B cell (primary cell): ENCODE measurements around the gene MEIS3. TPM values are rescaled to one million over a fixed set of nuclear protein-coding genes. Genes with fewer than 3 reads are reported as not detected.

Source experiments
- ATAC-seq: fragments of 200-7000 bp; cut with Tn5 transposase; one replicate; pipeline ENCODE4 v1.10.0; 2021; ENCODE audit warnings: low read depth, mild to moderate bottlenecking, moderate number of reproducible peaks, moderate library complexity
- CTCF ChIA-PET: fragments of 350-600 bp; sonication (Branson Sonifier 250); formaldehyde crosslinking; loops from one replicate; lab custom pipeline; 2021; ENCODE audit warnings: antibody characterized with exemption, inconsistent platforms; lab: Charles Lee
- POLR2A ChIA-PET: fragments of 350-600 bp; sonication (Branson Sonifier 250); formaldehyde crosslinking; loops from one replicate; lab custom pipeline; 2021; ENCODE audit warnings: antibody characterized with exemption; lab: Charles Lee
- DNase-seq: peaks from one replicate; pipeline ENCODE4 v3.0.0; 2013
- H2AFZ ChIP-seq: 2 replicates; pipeline ENCODE4 v1.6.1; 2012; ENCODE audit warnings: mild to moderate bottlenecking, low read depth, low read length; ENCODE audit not compliant: insufficient read depth, poor library complexity, severe bottlenecking
- H3K27ac ChIP-seq, 2 donors: 1 replicate in 1 of 2; 2 replicates in 1 of 2; pipeline ENCODE4 v1.5.1; 2012 to 2013; ENCODE audit warnings: low read length in 2 of 2, mild to moderate bottlenecking in 2 of 2, moderate library complexity in 1 of 2
- H3K27me3 ChIP-seq, 4 experiments: fragments of 200-600 bp in 1 of 4; sonication (generic) in 1 of 4; replicated peaks in 1 of 4; 1 replicate in 2 of 4; 2 replicates in 2 of 4; pipeline versions ENCODE4 v1.6.1 to v1.7.0; 2013 to 2016; ENCODE audit warnings: low read length in 3 of 4, mild to moderate bottlenecking in 2 of 4, mixed read lengths in 1 of 4, moderate library complexity in 1 of 4; ENCODE audit not compliant: insufficient read depth in 4 of 4, control insufficient read depth in 3 of 4; ENCODE audit errors: control extremely low read depth in 1 of 4
- H3K36me3 ChIP-seq, 2 experiments: replicated peaks in 1 of 2; 1 replicate in 1 of 2; 2 replicates in 1 of 2; pipeline versions ENCODE4 v1.6.1 to v1.7.1; 2013; ENCODE audit warnings: low read length in 1 of 2; ENCODE audit not compliant: insufficient read depth in 2 of 2, control insufficient read depth in 1 of 2; ENCODE audit errors: control extremely low read depth in 1 of 2, extremely low read depth in 1 of 2
- H3K4me1 ChIP-seq, 2 donors: fragments of 200-600 bp in 1 of 2; sonication (generic) in 1 of 2; 1 replicate in 1 of 2; 2 replicates in 1 of 2; pipeline versions ENCODE4 v1.5.1 to v1.6.1; 2013 to 2017; ENCODE audit warnings: low read length in 2 of 2; ENCODE audit not compliant: control insufficient read depth in 2 of 2, insufficient read depth in 2 of 2
- H3K4me2 ChIP-seq: replicated peaks from 2 replicates; pipeline ENCODE3; 2012; ENCODE audit warnings: mild to moderate bottlenecking, low read depth, low read length; ENCODE audit not compliant: poor library complexity, severe bottlenecking
- H3K4me3 ChIP-seq, 5 experiments: fragments of 200-600 bp in 1 of 5; sonication (generic) in 1 of 5; 1 replicate in 3 of 5; 2 replicates in 2 of 5; pipeline versions ENCODE4 v1.5.1 to v1.7.0; 2011 to 2016; ENCODE audit warnings: low read length in 4 of 5, mild to moderate bottlenecking in 4 of 5, low read depth in 2 of 5, control low read depth in 1 of 5, moderate library complexity in 1 of 5; ENCODE audit not compliant: insufficient read depth in 1 of 5; ENCODE audit errors: control extremely low read depth in 1 of 5, extremely low read depth in 1 of 5
- H3K79me2 ChIP-seq: fragments of 200-600 bp; sonication (generic); one replicate; pipeline ENCODE4 v1.6.0; 2016; ENCODE audit warnings: low read length; ENCODE audit not compliant: control insufficient read depth, insufficient read depth
- H3K9ac ChIP-seq: fragments of 200-600 bp; sonication (generic); 2 replicates; pipeline ENCODE4 v1.6.1; 2017; ENCODE audit warnings: mild to moderate bottlenecking, low read length, moderate library complexity
- H3K9me3 ChIP-seq, 3 donors: one replicate each; pipeline versions ENCODE4 v1.6.1 to v1.7.1; 2013; ENCODE audit warnings: low read length in 2 of 3; ENCODE audit not compliant: control insufficient read depth in 2 of 3, insufficient read depth in 1 of 3; ENCODE audit errors: control extremely low read depth in 1 of 3
- H4K20me1 ChIP-seq: 2 replicates; pipeline ENCODE4 v1.6.0; 2012; ENCODE audit warnings: mild to moderate bottlenecking, low read length; ENCODE audit not compliant: insufficient read depth, control insufficient read depth, poor library complexity, severe bottlenecking
- H3K27ac Mint-ChIP-seq: one replicate; pipeline ENCODE4 v1.8.0; 2021; ENCODE audit warnings: mixed read lengths
- H3K27me3 Mint-ChIP-seq: one replicate; pipeline ENCODE4 v1.8.0; 2021; ENCODE audit warnings: mixed read lengths
- H3K4me1 Mint-ChIP-seq: one replicate; pipeline ENCODE4 v1.8.0; 2021; ENCODE audit warnings: mixed read lengths
- H3K4me3 Mint-ChIP-seq: one replicate; pipeline ENCODE4 v1.8.0; 2021; ENCODE audit warnings: mixed read lengths
- H3K9me3 Mint-ChIP-seq: one replicate; pipeline ENCODE4 v1.8.0; 2022; ENCODE audit warnings: mixed read lengths; ENCODE audit not compliant: insufficient read depth
- EZH2 ChIP-seq: IDR thresholded peaks from 2 replicates; pipeline ENCODE4 v1.6.1; 2012; ENCODE audit warnings: borderline replicate concordance, low read depth, mild to moderate bottlenecking, moderate library complexity, low read length; ENCODE audit not compliant: insufficient read depth, poor library complexity, severe bottlenecking
- WGBS: methylation state at CpG from one replicate; pipeline ENCODE4 v1.1.5; 2013; ENCODE audit warnings: missing lambda C conversion rate; ENCODE audit not compliant: insufficient coverage; 5-methylcytosine and 5-hydroxymethylcytosine counted together
- intact Hi-C: fragments of 100-400 bp; cut with micrococcal nuclease; formaldehyde crosslinking; loops from one replicate; pipeline ENCODE4 v1.10.0; 2022
- polyA plus RNA-seq: library from polyadenylated mRNA; depleted of rRNA; stranded (reverse); fragments of >200 nt; gene quantifications from 2 replicates; pipeline ENCODE4 v1.2.3, GENCODE V29; 2012
- total RNA-seq, 2 donors: library from RNA; stranded (reverse); fragments of 120-200 nt in 1 of 2; gene quantifications; 1 replicate in 1 of 2; 2 replicates in 1 of 2; pipeline versions ENCODE4 v1.2.3 to v1.2.4, GENCODE V29; 2013 to 2022
- TF ChIP-seq, protein P1 (sequence below): fragments of 200-600 bp; IDR thresholded peaks from one replicate; pipeline ENCODE4 v1.8.0; 2022; ENCODE audit warnings: antibody characterized with exemption, mild to moderate bottlenecking

The MEIS3 gene
- total and polyA plus RNA-seq, 2 donors (not counting 1 experiment from before 2014, with no cell fraction given): not detected

DNA sequence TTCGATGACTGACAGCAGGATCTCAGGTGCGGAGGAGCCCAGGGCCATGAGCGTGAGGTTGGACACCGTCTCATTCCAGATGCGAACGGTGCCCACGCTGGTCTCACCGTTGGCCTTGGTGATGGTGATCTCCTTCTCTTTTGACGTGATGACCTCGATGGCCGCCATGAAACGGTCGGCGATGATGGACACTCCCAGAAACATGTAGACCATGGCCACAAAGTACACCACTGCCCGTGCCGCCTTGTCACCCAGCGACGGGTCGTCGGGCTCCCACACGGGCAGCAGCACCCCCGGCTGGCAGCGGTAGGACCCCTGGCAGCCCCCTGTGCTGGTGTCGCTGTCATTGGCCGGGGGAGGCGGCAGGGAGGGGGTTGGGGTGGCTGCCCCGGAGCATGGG lies 46.6 kb upstream of the MEIS3 start:
- no peak for ATAC-seq
- Mint-ChIP-seq H3K27ac (no peak overlapping the region), H3K4me3 (no peak overlapping the region), H3K9me3 (no peaks in the 10 kb centered on the region), H3K4me1 (peaks cover 2% of the 10 kb centered on the region), H3K27me3 (peaks cover 57% of the 10 kb centered on the region)
- 90% methylated on average over 25 of the region's 27 CpGs for WGBS
- Histone ChIP-seq H3K4me2 (no peak overlapping the region), H3K4me1 (peaks cover under 1 to 7% of the 10 kb centered on the region in 2 donors), H3K27ac (no peak overlapping the region), H3K27me3 (peaks cover 0 to 56% (median 17%) of the 10 kb centered on the region in 4 experiments), H3K9me3 (peaks cover 0 to 9% (median 0%) of the 10 kb centered on the region in 3 donors), H2AFZ (no peak overlapping the region), H3K9ac (no peak overlapping the region), H3K79me2 (no peaks in the 10 kb centered on the region), H3K4me3 (no peak overlapping the region), H3K36me3 (no peaks in the 10 kb centered on the region), H4K20me1 (no peaks in the 10 kb centered on the region)
- TF ChIP-seq EZH2: no peak
- TF ChIP-seq, protein P1, sequence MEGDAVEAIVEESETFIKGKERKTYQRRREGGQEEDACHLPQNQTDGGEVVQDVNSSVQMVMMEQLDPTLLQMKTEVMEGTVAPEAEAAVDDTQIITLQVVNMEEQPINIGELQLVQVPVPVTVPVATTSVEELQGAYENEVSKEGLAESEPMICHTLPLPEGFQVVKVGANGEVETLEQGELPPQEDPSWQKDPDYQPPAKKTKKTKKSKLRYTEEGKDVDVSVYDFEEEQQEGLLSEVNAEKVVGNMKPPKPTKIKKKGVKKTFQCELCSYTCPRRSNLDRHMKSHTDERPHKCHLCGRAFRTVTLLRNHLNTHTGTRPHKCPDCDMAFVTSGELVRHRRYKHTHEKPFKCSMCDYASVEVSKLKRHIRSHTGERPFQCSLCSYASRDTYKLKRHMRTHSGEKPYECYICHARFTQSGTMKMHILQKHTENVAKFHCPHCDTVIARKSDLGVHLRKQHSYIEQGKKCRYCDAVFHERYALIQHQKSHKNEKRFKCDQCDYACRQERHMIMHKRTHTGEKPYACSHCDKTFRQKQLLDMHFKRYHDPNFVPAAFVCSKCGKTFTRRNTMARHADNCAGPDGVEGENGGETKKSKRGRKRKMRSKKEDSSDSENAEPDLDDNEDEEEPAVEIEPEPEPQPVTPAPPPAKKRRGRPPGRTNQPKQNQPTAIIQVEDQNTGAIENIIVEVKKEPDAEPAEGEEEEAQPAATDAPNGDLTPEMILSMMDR: no peak
- POLR2A ChIA-PET: no interaction called here
- DNase-seq: no peak
- CTCF ChIA-PET: no interaction called here
- intact Hi-C loops: no loop called here

DNA sequence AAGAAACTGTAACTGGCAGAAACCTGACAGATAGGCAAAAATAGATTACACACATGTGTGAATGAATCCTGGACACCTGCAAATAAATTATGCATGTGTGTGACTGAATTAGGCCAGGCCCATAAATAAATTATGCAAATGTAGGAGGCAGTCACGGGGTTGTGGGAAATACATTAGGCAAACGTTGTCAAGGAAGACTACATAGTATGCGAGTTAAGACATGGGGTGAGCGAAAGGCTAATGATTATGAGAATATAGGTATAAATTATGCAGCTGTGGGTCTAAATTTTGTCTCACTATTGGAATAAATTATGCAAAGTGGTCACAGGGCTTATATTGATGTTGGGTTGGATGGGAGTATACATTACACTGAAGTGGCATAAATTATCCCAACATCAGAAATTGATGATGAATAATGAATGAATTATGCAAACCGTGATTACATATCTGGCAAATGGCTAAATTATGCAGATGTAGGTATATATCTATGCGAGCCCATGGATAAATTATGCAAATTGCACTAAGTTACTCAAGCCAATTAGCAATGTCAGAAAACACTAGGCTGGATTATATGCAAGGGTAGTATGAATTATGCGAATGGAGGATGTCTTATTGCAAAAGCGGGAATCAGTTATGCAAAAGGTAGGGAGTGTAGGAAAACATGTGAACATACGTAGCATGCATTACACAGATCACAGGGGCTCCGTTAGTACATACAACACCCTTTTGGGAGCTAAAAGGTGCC lies 45.5 kb upstream of the MEIS3 start:
- 74% methylated on average over 9 of the region's 10 CpGs for WGBS
- Histone ChIP-seq H3K27me3 (peaks cover 0 to 54% (median 14%) of the 10 kb centered on the region in 4 experiments), H3K27ac (no peak overlapping the region), H3K36me3 (no peaks in the 10 kb centered on the region), H3K4me2 (no peak overlapping the region), H4K20me1 (no peaks in the 10 kb centered on the region), H3K79me2 (no peaks in the 10 kb centered on the region), H3K4me3 (no peak overlapping the region), H3K9me3 (peaks cover 0 to 9% (median 0%) of the 10 kb centered on the region in 3 donors), H2AFZ (no peak overlapping the region), H3K9ac (no peak overlapping the region), H3K4me1 (no peaks in the 10 kb centered on the region)
- H3K27me3 Mint-ChIP-seq: peaks cover 50% of the 10 kb centered on the region
- DNase-seq (no peak), ATAC-seq (no peak)
- no peak overlapping the region for H3K4me3 Mint-ChIP-seq
- no peaks in the 10 kb centered on the region for H3K9me3 Mint-ChIP-seq
- H3K4me1 Mint-ChIP-seq: no peaks in the 10 kb centered on the region
- TF ChIP-seq, protein P1: no peak
- TF ChIP-seq EZH2: no peak
- POLR2A ChIA-PET: no interaction called here
- H3K27ac Mint-ChIP-seq: no peak overlapping the region
- intact Hi-C loops: no loop called here
- CTCF ChIA-PET: no interaction called here
